GM21723 (cell line): ENCODE results near the gene LCK.

Experiments
- ATAC-seq: cut with Tn5 transposase; IDR thresholded peaks from one replicate; pipeline ENCODE4 v1.9.1; 2021; ENCODE audit warnings: mild to moderate bottlenecking, moderate library complexity; ENCODE audit not compliant: unreplicated experiment

LCK gene

DNA sequence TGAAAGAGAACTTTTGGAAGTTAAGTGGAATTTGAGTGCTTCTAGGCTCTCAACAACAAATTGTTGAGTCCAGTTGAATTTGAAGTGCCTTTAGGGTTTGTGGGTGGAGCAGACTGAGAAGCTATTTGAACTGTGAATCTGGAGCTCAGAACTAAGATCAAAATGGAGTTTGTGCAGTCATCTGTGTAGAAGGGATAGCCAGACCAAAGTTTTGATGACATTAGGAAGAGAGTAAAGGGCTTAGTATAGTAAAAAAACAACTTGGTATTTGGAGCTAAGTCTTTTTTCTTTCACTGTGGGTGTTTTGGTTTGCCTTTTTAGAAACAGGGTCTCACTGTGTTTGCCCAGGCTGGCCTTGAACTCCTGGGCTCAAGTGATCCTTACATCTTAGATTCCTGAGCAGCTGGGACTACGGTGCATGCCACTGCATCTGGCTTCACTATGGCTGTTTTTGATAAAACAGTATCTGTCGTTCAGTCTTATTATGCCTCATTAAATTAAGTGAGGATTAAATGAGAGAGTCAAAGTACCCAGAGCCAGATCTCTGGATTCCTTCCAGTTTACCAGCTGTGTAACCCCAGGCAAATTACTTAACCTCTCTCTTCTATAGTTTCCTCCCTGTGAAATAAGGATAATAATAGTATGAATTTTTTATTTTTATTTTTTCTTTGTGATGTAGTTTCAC, 60.8 kb downstream of the LCK start:
- no peak for ATAC-seq

- no peak for ATAC-seq
Measured at GRCh38 chr1:32316903-32317277, 65.8 kb downstream of the LCK start.

DNA sequence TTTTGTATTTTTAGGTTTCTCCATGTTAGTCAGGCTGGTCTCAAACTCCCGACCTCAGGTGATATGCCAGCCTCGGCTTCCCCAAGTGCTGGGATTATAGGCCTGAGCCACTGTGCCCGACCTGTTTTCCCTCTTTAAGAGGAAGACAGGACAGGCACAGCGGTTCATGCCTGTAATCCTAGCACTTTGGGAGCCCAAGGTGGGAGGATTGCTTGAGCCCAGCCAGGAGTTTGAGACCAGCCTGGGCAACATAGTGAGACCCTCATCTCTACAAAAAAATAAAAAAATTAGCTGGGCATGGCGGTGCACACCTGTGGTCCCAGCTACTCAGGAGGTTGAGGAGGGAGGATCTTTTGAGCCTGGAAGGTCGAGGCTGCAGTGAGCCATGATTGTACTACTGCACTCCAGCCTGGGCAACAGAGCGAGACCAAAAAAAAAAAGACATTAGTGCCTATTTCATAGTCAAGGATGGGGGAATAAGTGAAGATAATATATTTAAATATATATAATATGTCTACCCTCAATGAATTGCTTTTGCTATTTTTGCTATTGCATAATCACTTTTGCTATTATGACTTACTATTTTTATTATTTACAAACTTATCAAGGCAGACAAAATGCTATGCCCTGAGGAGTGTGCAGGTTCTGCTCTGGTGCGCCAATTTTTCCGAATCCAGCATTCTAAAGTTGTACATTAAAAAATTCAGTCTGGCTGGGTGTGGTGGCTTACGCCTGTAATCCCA, 67.2 kb downstream of the LCK start:
- no peak for ATAC-seq

DNA sequence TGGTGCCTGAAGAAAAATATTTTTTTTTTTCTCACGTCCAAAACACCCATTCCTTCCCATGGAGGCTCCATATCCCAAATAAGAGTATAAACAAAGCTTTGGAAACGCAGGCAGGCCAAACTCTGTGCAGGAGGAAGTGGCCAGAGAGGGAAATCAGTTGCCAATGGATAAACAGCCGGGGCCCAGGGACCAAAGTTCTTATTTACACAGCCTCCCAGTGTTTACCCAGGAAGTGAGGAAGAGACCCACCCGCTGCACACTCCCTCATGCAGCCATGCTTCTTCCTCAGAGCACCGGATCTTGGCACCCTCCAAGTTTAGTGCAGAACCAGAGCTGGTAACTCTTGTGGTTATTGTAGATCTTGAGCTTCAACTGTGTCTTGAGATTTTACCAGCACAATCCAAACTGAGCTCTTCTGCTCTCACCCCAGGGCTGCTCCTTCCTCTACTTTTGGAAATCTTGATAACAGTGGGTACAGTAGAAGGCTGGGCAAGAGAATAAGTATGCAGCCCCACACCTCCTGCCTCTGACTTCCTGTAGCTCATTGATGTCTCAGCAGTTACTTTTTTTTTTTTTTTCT, 70.7 kb downstream of the LCK start:
- no peak for ATAC-seq

- no peak for ATAC-seq
Measured at GRCh38 chr1:32327204-32327603, 76.1 kb downstream of the LCK start.

DNA sequence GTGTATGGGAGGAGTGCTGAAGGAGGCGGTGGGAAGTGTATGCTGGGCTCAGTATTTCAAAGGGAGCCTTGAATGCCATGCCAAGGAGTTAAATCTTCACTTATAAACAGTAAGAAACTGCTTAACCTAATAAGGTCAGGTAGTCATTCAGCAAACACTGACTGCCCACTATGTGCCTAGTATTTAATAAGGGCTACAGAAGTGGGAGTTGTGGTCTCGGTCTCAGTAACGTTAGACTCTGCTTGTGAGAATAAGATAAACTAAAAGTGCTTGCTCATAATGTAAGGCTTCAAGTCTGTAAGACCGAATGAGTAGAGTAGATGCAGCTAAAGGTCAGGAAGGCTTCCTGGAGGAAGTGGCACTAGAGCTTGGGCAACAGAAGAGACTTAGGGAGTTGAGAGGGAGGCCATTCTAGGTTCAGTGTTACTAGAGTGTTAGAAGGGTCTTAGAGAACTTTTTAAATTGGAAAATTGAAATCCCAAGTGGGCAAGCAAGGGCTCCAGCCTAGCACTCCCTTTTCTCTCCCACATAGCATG, 78.9 kb downstream of the LCK start:
- no peak for ATAC-seq

GRCh38 chr1:32330558-32331151, 79.6 kb downstream of the LCK start:
- ATAC-seq: no peak

GRCh38 chr1:32331549-32331948, 80.5 kb downstream of the LCK start:
- ATAC-seq: no peak

DNA sequence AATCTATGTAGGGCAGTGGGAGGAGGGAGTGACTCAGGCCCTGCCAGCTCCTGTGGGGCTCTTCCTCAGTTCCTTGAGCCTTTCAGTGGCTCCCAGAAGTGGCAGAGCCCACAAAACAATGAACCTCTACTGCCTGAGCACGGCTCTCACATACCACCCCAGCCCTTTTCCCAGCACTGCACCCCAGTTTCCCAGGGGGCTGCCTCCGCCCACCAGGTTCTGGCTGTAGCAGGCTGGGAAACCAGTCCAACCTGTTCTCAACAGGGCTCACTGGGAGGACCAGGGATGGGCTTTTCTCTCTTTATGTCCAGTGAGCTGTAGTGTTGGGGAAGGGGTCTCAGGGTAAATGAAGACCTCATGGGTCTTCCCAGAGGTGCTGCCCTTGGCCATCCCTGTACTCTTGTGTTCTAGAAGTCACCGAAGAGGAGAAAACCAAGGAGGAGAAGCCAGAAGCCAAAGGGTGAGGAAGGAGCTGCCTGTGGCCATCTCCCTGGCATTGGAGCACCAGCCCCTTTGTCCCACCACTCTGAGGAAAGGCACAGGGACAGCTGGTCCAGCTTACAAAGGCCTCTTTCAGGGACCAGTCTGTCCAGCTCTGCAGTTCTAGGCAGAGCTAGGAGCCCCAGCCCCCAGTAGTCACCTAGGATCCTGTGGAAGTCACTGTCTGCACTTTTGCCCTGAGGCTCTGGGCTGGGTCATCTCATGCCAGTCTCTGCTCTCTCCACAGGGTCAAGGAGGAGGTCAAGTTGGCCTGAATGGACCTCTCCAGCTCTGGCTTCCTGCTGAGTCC, 81.4 kb downstream of the LCK start:
- ATAC-seq: no peak

GRCh38 chr1:32333251-32333963, 82.3 kb downstream of the LCK start:
- ATAC-seq: no peak

GRCh38 chr1:32334274-32334861, 83.3 kb downstream of the LCK start:
- no peak for ATAC-seq

DNA sequence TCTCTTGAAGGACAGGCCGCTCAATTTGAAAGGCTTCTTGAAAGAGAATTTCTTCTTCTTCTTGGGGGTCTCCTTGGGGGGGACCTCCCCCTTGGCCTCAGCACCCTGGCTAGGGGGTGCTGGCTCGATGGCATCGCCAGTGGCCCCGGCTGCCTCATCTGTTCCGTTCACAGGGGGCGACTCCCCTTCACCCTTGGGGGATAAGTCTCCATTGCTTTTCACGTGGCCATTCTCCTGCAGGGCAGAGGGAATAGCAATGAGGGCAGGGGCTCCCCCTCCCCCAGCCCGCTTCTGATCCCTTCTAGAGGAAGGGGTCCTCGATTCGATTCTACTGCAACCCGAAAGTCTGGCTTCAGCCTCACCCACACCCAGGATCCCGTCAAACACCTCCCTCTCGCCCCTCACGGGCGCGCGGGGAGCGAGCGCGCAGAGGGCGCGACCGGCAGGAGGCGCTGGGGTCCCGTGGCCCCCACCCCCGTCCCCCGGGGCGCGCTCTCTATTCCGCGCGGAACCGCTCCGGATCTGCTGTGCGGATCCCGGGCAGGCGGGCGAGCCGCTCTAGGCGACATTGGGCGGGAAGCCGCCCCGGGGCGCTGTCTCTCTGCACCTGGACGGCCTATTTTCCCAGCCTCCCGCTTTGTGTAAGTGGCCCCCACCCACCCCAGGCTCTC, 83.9 kb downstream of the LCK start:
- ATAC-seq: no peak

GRCh38 chr1:32335535-32335789, 84.4 kb downstream of the LCK start:
- no peak for ATAC-seq
